Astrocyte (in vitro differentiated cells and primary cell): ENCODE measurements around the gene ZMYND8. TPM values are rescaled to one million over a fixed set of nuclear protein-coding genes. Genes with fewer than 3 reads are reported as not detected.

Experiments
- DNase-seq: peaks from one replicate; pipeline ENCODE4 v3.0.0-alpha.2; 2010; ENCODE audit warnings: low read depth
- FAIRE-seq: peaks from 2 replicates; lab custom pipeline; 2011; peaks lifted over from hg19 to GRCh38; lab: Jason Lieb, UNC
- H2AFZ ChIP-seq: 2 replicates; pipeline ENCODE4 v1.6.0; 2012; ENCODE audit warnings: low read depth, low read length, inconsistent platforms
- H3K27ac ChIP-seq: 2 replicates; pipeline ENCODE4 v1.5.1; 2011; ENCODE audit warnings: low read depth, low read length, inconsistent platforms
- H3K27me3 ChIP-seq: 2 replicates; pipeline ENCODE4 v1.6.0; 2011; ENCODE audit warnings: low read length, inconsistent platforms; ENCODE audit not compliant: insufficient read depth
- H3K36me3 ChIP-seq: 2 replicates; pipeline ENCODE4 v1.5.1; 2011; ENCODE audit warnings: low read length, inconsistent platforms; ENCODE audit not compliant: insufficient read depth
- H3K4me1 ChIP-seq: 2 replicates; pipeline ENCODE4 v1.5.1; 2011; ENCODE audit warnings: low read length, inconsistent platforms; ENCODE audit not compliant: insufficient read depth
- H3K4me2 ChIP-seq: 2 replicates; pipeline ENCODE4 v1.6.0; 2012; ENCODE audit warnings: low read length, inconsistent platforms
- H3K4me3 ChIP-seq: 2 replicates; pipeline ENCODE4 v1.5.1; 2011; ENCODE audit warnings: low read depth, mild to moderate bottlenecking, low read length, inconsistent platforms; ENCODE audit not compliant: insufficient read depth
- H3K79me2 ChIP-seq: 2 replicates; pipeline ENCODE4 v1.6.0; 2012; ENCODE audit warnings: mild to moderate bottlenecking, low read length, inconsistent platforms; ENCODE audit not compliant: insufficient read depth
- H3K9ac ChIP-seq: 2 replicates; pipeline ENCODE4 v1.6.0; 2012; ENCODE audit warnings: mild to moderate bottlenecking, low read length, inconsistent platforms
- H3K9me3 ChIP-seq: 2 replicates; pipeline ENCODE4 v1.5.1; 2012; ENCODE audit warnings: low read depth, mild to moderate bottlenecking, low read length, inconsistent platforms; ENCODE audit not compliant: insufficient read depth
- H4K20me1 ChIP-seq: 2 replicates; pipeline ENCODE4 v1.6.0; 2012; ENCODE audit warnings: low read length, inconsistent platforms; ENCODE audit not compliant: insufficient read depth
- H3K27ac Mint-ChIP-seq: one replicate; pipeline ENCODE4 v1.8.0; 2021; ENCODE audit warnings: mild to moderate bottlenecking, mixed read lengths; ENCODE audit not compliant: unreplicated experiment
- H3K27me3 Mint-ChIP-seq: one replicate; pipeline ENCODE4 v1.8.0; 2021; ENCODE audit warnings: low read depth, mixed read lengths; ENCODE audit not compliant: unreplicated experiment
- H3K36me3 Mint-ChIP-seq: one replicate; pipeline ENCODE4 v1.8.0; 2021; ENCODE audit warnings: low read depth, mixed read lengths; ENCODE audit not compliant: unreplicated experiment
- H3K4me1 Mint-ChIP-seq: one replicate; pipeline ENCODE4 v1.8.0; 2021; ENCODE audit warnings: low read depth, mixed read lengths; ENCODE audit not compliant: unreplicated experiment
- H3K4me3 Mint-ChIP-seq: one replicate; pipeline ENCODE4 v1.8.0; 2021; ENCODE audit warnings: mild to moderate bottlenecking, moderate library complexity, mixed read lengths; ENCODE audit not compliant: unreplicated experiment
- H3K9me3 Mint-ChIP-seq: one replicate; pipeline ENCODE4 v1.8.0; 2021; ENCODE audit warnings: mild to moderate bottlenecking, mixed read lengths; ENCODE audit not compliant: unreplicated experiment
- EZH2 ChIP-seq: IDR thresholded peaks from 2 replicates; pipeline ENCODE4 v1.6.1; 2012; ENCODE audit warnings: mild to moderate bottlenecking, low read length, inconsistent platforms; ENCODE audit not compliant: insufficient read depth
- total RNA-seq: library from RNA; stranded (reverse); gene quantifications from 2 replicates; pipeline ENCODE4 v1.2.1, GENCODE V29; 2021
- TF ChIP-seq, protein P1 (sequence below): IDR thresholded peaks from 2 replicates; pipeline ENCODE4 v1.5.1; 2011; ENCODE audit warnings: low read depth, mild to moderate bottlenecking, inconsistent platforms, low read length, moderate library complexity; ENCODE audit not compliant: insufficient read depth

The ZMYND8 gene
- total RNA-seq, 1 donor from 2014 or later: 45.8 TPM

DNA sequence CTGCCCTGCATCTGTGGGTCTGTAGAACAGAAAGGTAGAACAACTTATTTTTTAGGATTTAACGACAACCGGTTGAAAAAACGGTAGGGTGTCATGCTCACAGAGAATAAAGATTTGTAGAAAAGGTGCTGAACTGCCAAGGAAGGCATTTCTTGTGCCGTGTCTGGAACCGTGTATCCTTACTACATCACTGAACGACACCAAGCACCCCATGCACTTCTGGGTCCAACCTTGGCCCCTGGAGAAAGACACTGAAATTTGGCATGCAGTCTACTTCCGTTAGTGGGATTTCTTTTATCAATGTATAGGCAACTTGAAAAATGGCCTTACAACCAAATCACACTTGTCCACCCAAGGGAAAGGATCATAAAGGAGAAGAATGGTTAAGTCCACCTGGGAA is 145.5 kb downstream of the ZMYND8 start:
- Histone ChIP-seq H3K9ac (no peak overlapping the region), H4K20me1 (no peaks in the 10 kb centered on the region), H3K9me3 (peaks cover 2% of the 10 kb centered on the region), H3K27ac (no peak overlapping the region), H3K4me3 (no peak overlapping the region), H3K4me1 (no peaks in the 10 kb centered on the region), H3K4me2 (no peak overlapping the region), H3K27me3 (no peaks in the 10 kb centered on the region), H2AFZ (no peak overlapping the region), H3K79me2 (peaks cover 6% of the 10 kb centered on the region), H3K36me3 (peaks cover 31% of the 10 kb centered on the region)
- no peak for FAIRE-seq
- Mint-ChIP-seq H3K36me3 (peaks cover 4% of the 10 kb centered on the region), H3K9me3 (no peaks in the 10 kb centered on the region), H3K4me3 (no peak overlapping the region), H3K27ac (no peak overlapping the region), H3K4me1 (no peaks in the 10 kb centered on the region), H3K27me3 (no peaks in the 10 kb centered on the region)
- no peak for DNase-seq
- TF ChIP-seq, protein P1, sequence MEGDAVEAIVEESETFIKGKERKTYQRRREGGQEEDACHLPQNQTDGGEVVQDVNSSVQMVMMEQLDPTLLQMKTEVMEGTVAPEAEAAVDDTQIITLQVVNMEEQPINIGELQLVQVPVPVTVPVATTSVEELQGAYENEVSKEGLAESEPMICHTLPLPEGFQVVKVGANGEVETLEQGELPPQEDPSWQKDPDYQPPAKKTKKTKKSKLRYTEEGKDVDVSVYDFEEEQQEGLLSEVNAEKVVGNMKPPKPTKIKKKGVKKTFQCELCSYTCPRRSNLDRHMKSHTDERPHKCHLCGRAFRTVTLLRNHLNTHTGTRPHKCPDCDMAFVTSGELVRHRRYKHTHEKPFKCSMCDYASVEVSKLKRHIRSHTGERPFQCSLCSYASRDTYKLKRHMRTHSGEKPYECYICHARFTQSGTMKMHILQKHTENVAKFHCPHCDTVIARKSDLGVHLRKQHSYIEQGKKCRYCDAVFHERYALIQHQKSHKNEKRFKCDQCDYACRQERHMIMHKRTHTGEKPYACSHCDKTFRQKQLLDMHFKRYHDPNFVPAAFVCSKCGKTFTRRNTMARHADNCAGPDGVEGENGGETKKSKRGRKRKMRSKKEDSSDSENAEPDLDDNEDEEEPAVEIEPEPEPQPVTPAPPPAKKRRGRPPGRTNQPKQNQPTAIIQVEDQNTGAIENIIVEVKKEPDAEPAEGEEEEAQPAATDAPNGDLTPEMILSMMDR: no peak
- no peak for TF ChIP-seq EZH2

DNA sequence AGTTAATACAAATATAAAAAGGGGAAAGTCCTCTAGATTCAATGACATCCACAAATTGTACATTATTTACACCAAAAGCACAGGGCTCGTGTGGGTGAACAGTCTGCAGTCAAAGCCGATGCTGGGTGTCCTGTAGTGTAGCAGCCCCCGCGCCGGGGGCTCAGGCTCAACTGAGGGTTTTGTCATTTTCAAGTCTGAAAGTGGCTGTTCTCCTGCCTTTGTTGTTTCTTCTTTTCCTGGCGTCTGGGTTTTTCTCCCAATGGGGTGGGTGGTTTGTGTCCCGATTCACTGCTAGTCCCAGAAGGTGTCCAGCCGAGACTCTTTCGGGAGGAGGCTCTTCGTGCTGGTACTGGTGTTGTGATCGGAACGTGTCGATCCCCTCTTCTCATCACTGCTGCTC is 146.0 kb downstream of the ZMYND8 start:
- H3K9me3 Mint-ChIP-seq: no peaks in the 10 kb centered on the region
- H3K27ac Mint-ChIP-seq: no peak overlapping the region
- Histone ChIP-seq H4K20me1 (no peaks in the 10 kb centered on the region), H3K27me3 (no peaks in the 10 kb centered on the region), H3K4me2 (no peak overlapping the region), H3K9me3 (peaks cover 2% of the 10 kb centered on the region), H3K79me2 (peaks cover 6% of the 10 kb centered on the region), H3K4me3 (no peak overlapping the region), H3K4me1 (no peaks in the 10 kb centered on the region), H3K36me3 (peaks cover 31% of the 10 kb centered on the region), H2AFZ (no peak overlapping the region), H3K27ac (no peak overlapping the region), H3K9ac (no peak overlapping the region)
- H3K36me3 Mint-ChIP-seq: peaks cover 4% of the 10 kb centered on the region
- DNase-seq: no peak
- H3K4me3 Mint-ChIP-seq: no peak overlapping the region
- H3K4me1 Mint-ChIP-seq: peaks cover 6% of the 10 kb centered on the region
- FAIRE-seq: no peak
- no peaks in the 10 kb centered on the region for H3K27me3 Mint-ChIP-seq
- no peak for TF ChIP-seq EZH2
- TF ChIP-seq, protein P1: no peak

DNA sequence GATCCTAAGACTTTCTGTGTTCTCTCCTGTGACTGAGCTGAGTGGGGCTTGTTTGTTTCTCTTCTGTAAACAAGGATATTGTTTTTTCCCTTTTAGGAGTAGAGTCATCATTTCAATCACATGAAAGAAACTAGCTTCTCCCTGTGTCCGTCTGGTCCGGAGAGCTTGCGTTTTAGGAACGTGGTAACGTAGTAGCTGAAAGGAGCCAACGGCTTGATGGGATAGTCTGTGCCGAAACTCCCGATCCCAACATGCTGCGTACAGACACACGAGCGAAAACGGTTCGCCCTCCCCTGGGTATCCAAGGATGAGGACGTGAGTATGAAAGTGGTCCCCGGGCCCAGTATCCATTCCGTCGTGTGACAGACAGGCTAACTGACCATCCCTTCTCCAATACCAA is 146.5 kb downstream of the ZMYND8 start:
- H3K27me3 Mint-ChIP-seq: no peaks in the 10 kb centered on the region
- no peak overlapping the region for H3K4me3 ChIP-seq
- no peaks in the 10 kb centered on the region for H3K4me1 ChIP-seq
- H4K20me1 ChIP-seq: no peaks in the 10 kb centered on the region
- no peak for DNase-seq
- H3K9ac ChIP-seq: no peak overlapping the region
- peaks cover 6% of the 10 kb centered on the region for H3K4me1 Mint-ChIP-seq
- H3K36me3 Mint-ChIP-seq: peaks cover 4% of the 10 kb centered on the region
- H3K27ac Mint-ChIP-seq: no peak overlapping the region
- peaks cover 2% of the 10 kb centered on the region for H3K9me3 ChIP-seq
- FAIRE-seq: no peak
- H3K4me3 Mint-ChIP-seq: no peak overlapping the region
- TF ChIP-seq EZH2: no peak
- TF ChIP-seq, protein P1: no peak
- no peak overlapping the region for H3K27ac ChIP-seq
- no peaks in the 10 kb centered on the region for H3K9me3 Mint-ChIP-seq
- no peak overlapping the region for H2AFZ ChIP-seq
- peaks cover 31% of the 10 kb centered on the region for H3K36me3 ChIP-seq
- peaks cover 6% of the 10 kb centered on the region for H3K79me2 ChIP-seq
- no peaks in the 10 kb centered on the region for H3K27me3 ChIP-seq
- H3K4me2 ChIP-seq: no peak overlapping the region
